Stimulated activated CD8-positive, alpha-beta memory T cell treated with anti-CD3 and anti-CD28 coated beads, Interleukin-12 subunit alpha, Interleukin-12 subunit beta, amount 100 ng/mL, for 1 hour (primary cell): Measurements from ENCODE around the gene RASGRP3.

Experiments used
- DNase-seq: peaks from one replicate; pipeline ENCODE4 v3.0.0-alpha.2; 2020; ENCODE audit warnings: low read depth

The RASGRP3 gene

GRCh38 chr2:33581872-33582271, 105.4 kb downstream of the RASGRP3 start:
- DNase-seq, result no peak

- peak; percentile 5 for DNase-seq
These were observed 106.9 kb downstream of the RASGRP3 start for GRCh38 chr2:33583194-33583938.

- DNase-seq, result no peak
These were observed 110.3 kb downstream of the RASGRP3 start for GRCh38 chr2:33586766-33587165.

GRCh38 chr2:33588232-33588631, 111.8 kb downstream of the RASGRP3 start:
- no peak for DNase-seq

GRCh38 chr2:33589444-33589843, 113.0 kb downstream of the RASGRP3 start:
- DNase-seq, result no peak

- no peak for DNase-seq
These were observed 118.9 kb downstream of the RASGRP3 start for GRCh38 chr2:33595385-33595784.

GRCh38 chr2:33597026-33597425, 120.6 kb downstream of the RASGRP3 start:
- DNase-seq, result no peak

- no peak for DNase-seq
These were observed 122.2 kb downstream of the RASGRP3 start for GRCh38 chr2:33598561-33599174.

- peak; percentile 99 for DNase-seq
These were observed 122.9 kb downstream of the RASGRP3 start, which contains the start of gene FAM98A for GRCh38 chr2:33599175-33599942. Gene FAM98A, minus strand, starts transcription at chr2:33599299. Its CDS starts 78 bp downstream, at chr2:33599221.

GRCh38 chr2:33599943-33600192, 123.4 kb downstream of the RASGRP3 start:
- DNase-seq, result no peak

- DNase-seq, result no peak
These were observed 125.9 kb downstream of the RASGRP3 start for GRCh38 chr2:33602201-33602830.

- no peak for DNase-seq
These were observed 127.0 kb downstream of the RASGRP3 start for GRCh38 chr2:33603416-33603815.

- DNase-seq, result no peak
These were observed 128.6 kb downstream of the RASGRP3 start for GRCh38 chr2:33605056-33605455.

- DNase-seq, result no peak
These were observed 129.7 kb downstream of the RASGRP3 start for GRCh38 chr2:33606100-33606499.

GRCh38 chr2:33606622-33607021, 130.2 kb downstream of the RASGRP3 start:
- no peak for DNase-seq

GRCh38 chr2:33607251-33607721, 130.8 kb downstream of the RASGRP3 start:
- no peak for DNase-seq

- DNase-seq, result no peak
These were observed 131.5 kb downstream of the RASGRP3 start for GRCh38 chr2:33607905-33608304.

GRCh38 chr2:33614190-33614589, 137.7 kb downstream of the RASGRP3 start:
- no peak for DNase-seq
